Progenitor cell of endocrine pancreas (in vitro differentiated cells): ENCODE results near the gene IGSF8. TPM values are rescaled to one million over a fixed set of nuclear protein-coding genes. Genes with fewer than 3 reads are reported as not detected.
"Not testable (repeated sequence)": the region's sequence is repeated elsewhere in the genome, so short reads cannot be mapped to it uniquely, and the experiment has no call there.

ENCODE experiments used
- DNase-seq: peaks from one replicate; pipeline ENCODE4 v3.0.0; 2021; ENCODE audit warnings: low spot score; ENCODE audit not compliant: unreplicated experiment
- H3K27ac Mint-ChIP-seq: 2 replicates; pipeline ENCODE4 v1.8.0; 2021; ENCODE audit warnings: mild to moderate bottlenecking, moderate library complexity, mixed read lengths
- H3K27me3 Mint-ChIP-seq: 2 replicates; pipeline ENCODE4 v1.8.0; 2021; ENCODE audit warnings: mixed read lengths
- H3K36me3 Mint-ChIP-seq: 2 replicates; pipeline ENCODE4 v1.8.0; 2022; ENCODE audit warnings: mixed read lengths; ENCODE audit not compliant: insufficient read depth
- H3K4me1 Mint-ChIP-seq: 2 replicates; pipeline ENCODE4 v1.8.0; 2021; ENCODE audit warnings: low read depth, mixed read lengths
- H3K4me3 Mint-ChIP-seq: 2 replicates; pipeline ENCODE4 v1.8.0; 2021; ENCODE audit warnings: low read depth, mild to moderate bottlenecking, moderate library complexity, mixed read lengths
- H3K9me3 Mint-ChIP-seq: 2 replicates; pipeline ENCODE4 v1.8.0; 2021; ENCODE audit warnings: low read depth, mixed read lengths
- CTCF ChIP-seq: fragments of 200-600 bp; sonication (generic); IDR thresholded peaks from one replicate; pipeline ENCODE4 v1.5.0; 2021; ENCODE audit warnings: antibody characterized with exemption, mild to moderate bottlenecking; ENCODE audit not compliant: unreplicated experiment
- total RNA-seq: library from RNA; stranded (reverse); gene quantifications from 2 replicates; pipeline ENCODE4 v1.2.1, GENCODE V29; 2021

Gene IGSF8
- total RNA-seq, 1 donor from 2014 or later, result 39.4 TPM

DNA sequence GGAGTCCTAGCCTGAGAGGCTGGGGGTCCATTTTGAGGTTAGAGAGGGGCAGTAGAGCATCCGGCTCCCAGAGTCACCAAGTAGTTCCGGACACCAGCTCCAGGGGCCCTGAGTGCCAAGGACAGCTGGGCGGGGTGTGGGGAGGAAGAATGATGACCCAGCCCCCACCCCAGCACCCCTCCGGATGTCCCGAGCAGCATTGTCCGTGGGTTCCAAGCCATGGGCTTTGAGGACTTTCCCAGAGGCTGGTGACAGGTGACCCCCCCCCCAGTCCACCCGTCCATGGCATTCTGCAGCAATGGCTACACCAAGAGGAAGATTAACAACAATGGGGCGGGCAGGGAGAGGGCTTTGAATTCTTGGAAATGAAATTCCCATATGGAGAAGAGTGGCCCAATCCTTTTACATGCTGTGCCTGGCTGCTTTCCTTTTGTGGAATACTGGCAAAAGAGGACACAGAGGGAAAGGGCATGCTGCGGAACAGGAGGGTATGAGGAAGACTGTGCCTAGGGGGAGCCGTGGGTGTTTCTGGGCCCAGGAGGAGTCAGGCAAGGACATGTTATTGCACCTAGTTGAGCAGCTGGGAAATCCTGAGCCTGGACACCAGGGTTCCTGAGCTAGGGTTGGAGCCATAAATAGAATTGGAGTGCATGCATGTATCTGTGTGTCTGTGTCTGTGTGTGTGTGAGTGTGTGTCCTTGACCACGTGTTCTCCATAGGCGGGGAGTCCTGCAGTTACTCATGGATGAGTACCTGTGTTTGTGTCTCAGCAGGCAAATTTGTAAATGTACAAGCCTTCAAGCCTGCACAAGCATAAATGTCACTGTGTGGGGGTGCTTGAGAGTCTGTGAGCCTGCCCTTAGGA lies 18.1 kb upstream of the IGSF8 start:
- no peaks in the 10 kb centered on the region for H3K9me3 Mint-ChIP-seq
- no peak for DNase-seq
- TF ChIP-seq CTCF, result no peak
- no peak overlapping the region for H3K4me3 Mint-ChIP-seq
- H3K36me3 Mint-ChIP-seq, result no peaks in the 10 kb centered on the region
- H3K27ac Mint-ChIP-seq, result no peak overlapping the region
- peaks cover 2% of the 10 kb centered on the region for H3K4me1 Mint-ChIP-seq
- peaks cover 48% of the 10 kb centered on the region for H3K27me3 Mint-ChIP-seq

DNA sequence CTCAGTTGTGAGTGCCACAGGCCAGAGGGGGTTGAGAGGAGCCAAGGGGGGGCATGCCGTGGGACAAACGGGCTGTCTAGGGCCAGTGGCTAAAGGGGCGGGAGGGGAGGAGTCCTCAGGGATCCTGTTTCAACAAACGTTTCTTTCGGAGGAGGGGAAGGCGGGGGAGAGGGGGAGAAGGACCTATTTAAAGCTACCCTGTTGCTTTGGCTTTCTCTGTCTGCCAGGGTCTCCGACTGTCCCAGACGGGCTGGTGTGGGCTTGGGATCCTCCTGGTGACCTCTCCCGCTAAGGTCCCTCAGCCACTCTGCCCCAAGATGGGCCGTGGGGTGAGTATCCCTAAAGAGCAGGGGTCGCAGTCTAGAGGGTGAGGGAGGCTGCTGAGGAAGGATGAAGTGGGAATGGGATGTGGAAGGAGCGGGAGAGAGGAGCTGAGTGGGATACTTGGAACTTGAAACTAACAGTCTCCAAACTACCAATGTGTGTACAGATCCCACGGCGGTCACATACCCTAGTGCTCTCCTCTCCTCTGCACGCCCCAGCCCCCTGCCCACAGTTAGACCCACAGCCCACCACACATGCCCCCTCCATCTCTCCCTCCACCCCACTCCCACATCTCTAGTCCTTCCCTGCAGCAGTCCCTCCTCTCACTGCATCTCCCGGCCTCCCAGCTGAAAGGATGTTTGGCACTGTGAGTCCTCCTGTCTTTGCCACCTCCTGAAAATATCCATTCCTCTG lies 17.3 kb upstream of the IGSF8 start, which contains the start of gene ATP1A2:
Gene ATP1A2, plus strand, starts transcription at position 215 of the 738 bp plus-strand sequence. Its CDS starts 103 bp downstream, at position 318.
- no peaks in the 10 kb centered on the region for H3K36me3 Mint-ChIP-seq
- H3K27me3 Mint-ChIP-seq, result peaks cover 48% of the 10 kb centered on the region
- no peak for TF ChIP-seq CTCF
- no peaks in the 10 kb centered on the region for H3K9me3 Mint-ChIP-seq
- H3K4me1 Mint-ChIP-seq, result peaks cover 2% of the 10 kb centered on the region
- no peak within 1 kb of the TSS for H3K4me3 Mint-ChIP-seq
- no peak for DNase-seq
- no peak within 1 kb of the TSS for H3K27ac Mint-ChIP-seq

GRCh38 chr1:160114085-160114484 lies 15.7 kb upstream of the IGSF8 start:
- no peak for DNase-seq
- no peak overlapping the region for H3K27ac Mint-ChIP-seq
- peaks cover 6% of the 10 kb centered on the region for H3K4me1 Mint-ChIP-seq

GRCh38 chr1:160113407-160113806 lies 15.0 kb upstream of the IGSF8 start:
- Mint-ChIP-seq H3K4me3 (no peak overlapping the region), H3K36me3 (no peaks in the 10 kb centered on the region), H3K27me3 (peaks cover 48% of the 10 kb centered on the region), H3K9me3 (no peaks in the 10 kb centered on the region), H3K4me1 (peaks cover 11% of the 10 kb centered on the region), H3K27ac (no peak overlapping the region)
- TF ChIP-seq CTCF, result peak; percentile 24
- DNase-seq, result no peak

More at GRCh38 chr1:160114085-160114484, 15.7 kb upstream of the IGSF8 start:
- TF ChIP-seq CTCF, result no peak
- Mint-ChIP-seq H3K27me3 (peaks cover 48% of the 10 kb centered on the region), H3K9me3 (no peaks in the 10 kb centered on the region), H3K4me3 (no peak overlapping the region), H3K36me3 (no peaks in the 10 kb centered on the region)

DNA sequence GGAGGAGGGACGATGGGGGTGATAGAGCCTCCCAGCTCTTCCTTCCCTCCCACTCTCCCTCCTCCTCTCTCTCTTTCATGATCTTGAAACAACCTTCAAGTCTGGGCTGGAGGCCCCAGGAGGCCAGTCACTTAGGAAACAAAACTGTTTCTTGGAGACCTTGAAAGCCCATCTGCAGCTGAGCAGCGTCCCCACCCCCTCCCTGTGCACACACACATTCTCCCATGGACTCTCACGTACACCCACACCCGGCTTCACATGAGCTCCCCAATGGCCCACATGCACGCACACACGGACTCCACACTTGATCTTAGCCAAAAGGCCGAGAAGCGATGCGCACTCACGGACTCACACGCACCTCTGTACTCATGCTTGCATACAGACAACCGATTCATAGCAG lies 13.9 kb upstream of the IGSF8 start:
- no peak for TF ChIP-seq CTCF
- Mint-ChIP-seq H3K4me1 (peaks cover 9% of the 10 kb centered on the region), H3K36me3 (no peaks in the 10 kb centered on the region), H3K27me3 (peaks cover 43% of the 10 kb centered on the region), H3K4me3 (no peak overlapping the region), H3K9me3 (no peaks in the 10 kb centered on the region), H3K27ac (no peak overlapping the region)
- no peak for DNase-seq

GRCh38 chr1:160111462-160111861 lies 13.0 kb upstream of the IGSF8 start:
- H3K27ac Mint-ChIP-seq, DNase-seq, H3K4me3 Mint-ChIP-seq, H3K9me3 Mint-ChIP-seq, H3K4me1 Mint-ChIP-seq, H3K36me3 Mint-ChIP-seq: not testable (repeated sequence)
- peaks cover 40% of the 10 kb centered on the region for H3K27me3 Mint-ChIP-seq
